NCI-H526 (cell line): ENCODE results near the gene ZNF48.
"Not testable (repeated sequence)": the region's sequence is repeated elsewhere in the genome, so short reads cannot be mapped to it uniquely, and the experiment has no call there.

Source experiments
- DNase-seq, 2 experiments: peaks; one replicate each; lab custom pipeline; 2025; lab: John Stamatoyannopoulos, UW

Gene ZNF48

GRCh38 chr16:30378236-30379157 lies 16.7 kb upstream of the ZNF48 start:
- peak; percentile 90 to 99 for DNase-seq

DNA sequence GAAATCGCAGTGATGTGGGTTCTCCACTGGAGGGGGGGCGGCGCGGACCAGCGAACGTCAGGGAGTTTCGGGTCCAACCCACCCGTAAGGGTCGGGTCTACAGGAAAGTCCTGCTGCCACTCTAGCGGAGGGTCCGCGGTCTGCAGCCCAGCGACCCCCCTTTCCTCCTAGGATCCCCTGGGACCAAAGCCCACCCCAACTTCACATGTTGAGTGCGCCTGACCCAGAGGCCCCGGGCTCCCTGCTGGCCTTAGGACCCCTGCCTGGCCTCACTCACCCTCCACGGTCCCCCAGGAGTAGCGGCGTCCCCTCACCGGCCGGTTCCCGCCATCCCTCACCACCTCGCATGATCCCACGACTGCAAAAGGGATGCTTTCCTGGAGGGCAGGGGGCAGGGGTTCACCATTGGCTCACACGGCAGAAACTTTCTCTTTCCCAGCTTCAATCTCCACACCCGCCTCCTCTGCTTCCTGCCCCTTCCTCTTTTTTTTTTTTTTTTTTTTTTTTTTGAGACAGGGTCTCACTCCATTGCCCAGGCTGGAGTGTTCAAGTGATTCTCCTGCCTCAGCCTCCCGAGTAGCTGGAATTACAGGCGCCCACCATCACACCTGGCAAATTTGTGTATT lies 15.9 kb upstream of the ZNF48 start:
- DNase-seq = no peak

DNA sequence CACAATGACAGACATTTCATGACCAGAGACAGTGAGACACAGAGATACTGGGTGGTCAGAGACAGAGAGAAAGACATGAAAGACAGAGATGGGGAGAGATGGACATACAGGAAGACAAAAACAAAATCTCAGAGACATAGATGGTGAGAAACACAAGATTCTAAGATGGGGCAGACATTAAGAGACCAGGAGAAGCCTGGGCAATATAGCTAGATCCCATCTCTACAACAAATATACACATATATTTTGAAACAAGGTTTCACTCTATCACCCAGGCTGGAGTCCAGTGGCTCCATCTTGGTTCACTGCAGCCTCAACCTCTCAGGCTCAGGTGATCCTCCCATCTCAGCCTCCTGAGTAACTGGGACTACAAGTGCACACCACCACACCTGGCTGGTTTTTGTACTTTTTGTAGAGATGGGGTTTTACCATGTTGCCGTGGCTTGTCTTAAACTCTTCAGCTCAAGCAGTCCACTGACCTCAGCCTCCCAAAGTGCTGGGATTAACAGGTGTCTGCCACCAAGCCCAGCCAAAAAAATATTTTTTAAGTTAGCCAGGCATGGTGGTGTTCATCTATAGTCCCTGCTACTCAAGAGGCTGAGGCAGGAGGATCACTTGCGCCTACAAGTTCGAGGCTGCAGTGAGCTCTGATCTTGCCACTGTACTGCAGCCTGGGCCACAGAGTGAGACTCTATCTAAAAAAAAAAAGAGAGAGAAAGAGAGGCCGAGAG lies 15.0 kb upstream of the ZNF48 start:
- no peak for DNase-seq

GRCh38 chr16:30380803-30381208 lies 14.4 kb upstream of the ZNF48 start:
- no peak for DNase-seq

DNA sequence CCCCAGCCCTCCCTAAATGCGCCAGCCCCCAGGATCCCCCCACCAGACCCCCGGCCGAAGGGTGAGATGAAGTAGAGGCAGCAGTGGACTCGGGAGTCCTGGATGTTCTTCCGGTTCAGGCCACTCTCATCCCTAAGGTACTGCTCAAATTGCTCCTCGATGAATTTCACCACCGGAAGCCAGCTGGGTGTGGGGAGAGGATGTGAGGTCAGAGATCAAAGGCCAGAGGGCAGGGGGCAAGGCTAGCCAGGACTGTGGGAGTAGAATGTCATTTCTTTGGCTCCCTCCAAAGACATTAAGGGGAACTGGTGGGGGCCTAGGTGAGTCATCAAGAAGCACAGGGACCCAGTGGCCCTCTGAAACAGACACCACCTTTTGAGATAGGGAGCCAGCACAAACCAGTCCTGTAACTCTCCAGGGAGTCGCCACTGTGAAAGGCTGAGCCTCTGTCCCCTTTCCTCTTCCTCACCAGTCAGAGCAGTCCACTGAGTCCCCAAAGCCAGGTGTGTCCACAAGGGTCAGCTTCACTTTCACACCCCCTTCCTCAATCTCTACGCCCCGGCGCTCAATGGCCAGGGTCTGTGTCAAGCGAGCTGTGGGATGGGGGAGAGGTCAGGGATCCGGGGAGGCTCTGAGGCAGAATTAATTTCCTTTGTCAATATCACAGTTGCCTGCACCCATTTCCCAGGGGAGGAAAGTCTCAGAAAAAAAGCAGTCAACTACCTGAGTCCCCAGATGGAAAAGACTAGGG lies 13.8 kb upstream of the ZNF48 start:
- DNase-seq = no peak

GRCh38 chr16:30382111-30382881 lies 12.9 kb upstream of the ZNF48 start, which contains the start of gene SEPTIN1:
Gene SEPTIN1, minus strand, starts transcription at chr16:30382561. Its CDS starts 19 bp downstream, at chr16:30382542.
- no peak for DNase-seq

- no peak for DNase-seq
Observed at GRCh38 chr16:30383521-30383920, 11.7 kb upstream of the ZNF48 start.

DNA sequence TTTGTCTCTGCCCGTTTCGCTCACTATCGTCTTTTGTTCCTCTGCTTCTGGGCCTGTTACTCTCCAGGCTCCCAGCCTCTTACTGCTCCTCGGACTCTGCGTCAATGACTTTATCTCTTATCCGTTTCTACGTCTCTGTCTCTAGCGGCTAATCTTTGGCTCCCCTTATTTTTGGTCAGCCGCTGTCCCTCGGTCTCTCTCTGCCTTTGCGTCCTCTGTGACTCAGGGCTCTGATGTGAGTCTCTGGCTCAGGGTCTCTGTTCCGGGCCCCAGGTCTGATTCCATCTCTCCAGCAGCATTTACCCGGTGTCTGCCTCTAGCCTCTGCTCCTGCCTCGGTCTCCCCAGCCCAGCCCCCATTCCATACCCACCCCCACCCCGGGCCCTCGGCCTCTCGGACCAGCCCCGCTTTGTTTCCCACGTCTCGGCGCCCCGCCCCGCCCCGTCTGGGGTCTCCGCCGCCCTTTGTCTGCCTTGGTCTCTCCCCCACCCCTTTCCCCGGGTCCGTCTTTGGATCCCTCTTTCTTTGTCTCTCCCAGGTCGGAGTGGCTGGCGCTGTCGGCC lies 547 bp upstream of the ZNF48 start:
- DNase-seq = peak in 1 of 2 experiments; percentile 49

DNA sequence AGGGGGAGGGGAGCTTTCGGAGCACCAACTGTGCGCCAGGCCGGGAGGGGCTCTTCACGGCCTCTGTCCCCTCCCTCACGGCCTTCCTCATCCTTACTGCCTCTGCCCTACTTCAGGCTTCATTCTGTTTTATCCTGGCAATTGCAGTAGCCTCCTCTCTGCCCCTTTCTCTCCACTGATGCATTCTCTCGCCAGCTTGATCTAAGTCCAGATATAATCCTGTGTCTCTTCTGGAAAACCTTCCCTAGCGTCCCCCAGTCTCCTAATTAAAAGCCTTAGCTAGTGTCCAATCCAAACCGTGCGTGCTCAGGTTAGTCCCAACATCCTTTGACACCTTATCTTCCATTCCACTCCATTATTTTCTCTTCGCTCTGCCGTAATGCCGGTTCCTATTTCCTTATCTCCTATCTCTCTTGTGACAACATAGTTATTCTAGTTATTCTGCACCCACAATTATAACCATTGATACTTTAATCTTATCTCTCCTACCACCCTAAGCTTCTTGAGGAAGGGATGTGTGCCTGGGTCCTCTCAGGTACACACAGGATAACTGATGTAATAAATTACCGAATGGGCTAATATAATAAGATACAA lies 869 bp downstream of the ZNF48 start:
- DNase-seq = peak; percentile 22 to 46

- not testable (repeated sequence) for DNase-seq
Observed at GRCh38 chr16:30396627-30397026, 1.4 kb downstream of the ZNF48 start.

GRCh38 chr16:30397056-30397455 lies 1.8 kb downstream of the ZNF48 start:
- DNase-seq = no peak

GRCh38 chr16:30397776-30398660 lies 2.8 kb downstream of the ZNF48 start:
- no peak for DNase-seq

GRCh38 chr16:30398661-30399434 lies 3.6 kb downstream of the ZNF48 start:
- DNase-seq = no peak

GRCh38 chr16:30399435-30400186 lies 4.4 kb downstream of the ZNF48 start:
- peak in 1 of 2 experiments; percentile 28 for DNase-seq

DNA sequence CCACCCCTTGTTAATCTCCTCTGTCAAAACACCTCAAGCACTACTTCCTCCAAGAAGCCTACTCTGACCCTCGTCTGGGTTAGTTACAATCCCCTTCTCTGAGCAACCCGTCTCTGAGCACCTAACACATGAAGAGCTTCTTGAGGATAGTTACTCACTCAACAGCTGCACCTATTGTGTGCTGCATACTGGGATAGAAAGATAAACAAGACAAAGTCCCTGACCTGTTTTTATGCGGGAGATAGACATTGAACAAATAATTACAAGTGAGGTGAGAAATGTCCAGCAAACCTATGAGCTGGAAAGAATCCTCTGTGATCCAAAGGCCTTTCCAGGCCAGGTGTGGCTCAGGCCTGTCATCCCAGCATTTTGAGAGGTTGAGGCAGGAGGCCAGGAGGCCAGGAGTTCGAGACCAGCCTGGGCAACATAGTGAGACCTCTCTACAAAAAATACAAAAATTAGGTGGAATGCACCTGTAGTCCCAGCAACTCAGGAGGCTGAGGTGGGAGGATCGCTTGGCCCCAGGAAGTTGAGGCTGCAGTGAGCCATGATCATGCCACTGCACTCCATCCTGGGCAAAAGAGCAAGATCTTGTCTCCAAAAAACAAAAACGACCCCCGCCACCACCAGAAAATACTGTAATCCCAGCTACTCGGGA lies 6.7 kb downstream of the ZNF48 start:
- no peak for DNase-seq

DNA sequence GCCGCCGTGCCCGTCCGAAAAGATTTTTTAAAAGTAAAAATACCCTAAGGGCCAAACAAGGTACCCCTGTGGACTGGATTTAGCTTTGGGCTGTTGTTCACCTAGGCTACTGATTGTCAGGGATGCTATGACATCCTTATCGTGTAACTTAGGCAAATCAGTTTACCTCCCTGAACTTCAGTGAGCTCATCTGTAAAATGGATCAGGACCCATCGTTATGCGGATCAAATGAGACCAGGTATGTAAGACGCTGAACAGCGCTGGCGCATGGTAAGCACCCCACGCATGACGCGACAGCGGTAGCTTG lies 11.5 kb downstream of the ZNF48 start:
- DNase-seq = no peak

GRCh38 chr16:30407102-30407803 lies 12.0 kb downstream of the ZNF48 start, which contains the start of gene ZNF771:
Gene ZNF771, plus strand, starts transcription at chr16:30407606. Its CDS starts 448 bp downstream, at chr16:30408054.
- peak; percentile 78 to 95 for DNase-seq
